GM19452 (cell line): Measurements from ENCODE around the gene SSBP1.
"Not testable (repeated sequence)": the region's sequence is repeated elsewhere in the genome, so short reads cannot be mapped to it uniquely, and the experiment has no call there.

Experiments used
- ATAC-seq: cut with Tn5 transposase; IDR thresholded peaks from one replicate; pipeline ENCODE4 v1.9.1; 2021; ENCODE audit not compliant: unreplicated experiment

The SSBP1 gene, protein sequence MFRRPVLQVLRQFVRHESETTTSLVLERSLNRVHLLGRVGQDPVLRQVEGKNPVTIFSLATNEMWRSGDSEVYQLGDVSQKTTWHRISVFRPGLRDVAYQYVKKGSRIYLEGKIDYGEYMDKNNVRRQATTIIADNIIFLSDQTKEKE

DNA sequence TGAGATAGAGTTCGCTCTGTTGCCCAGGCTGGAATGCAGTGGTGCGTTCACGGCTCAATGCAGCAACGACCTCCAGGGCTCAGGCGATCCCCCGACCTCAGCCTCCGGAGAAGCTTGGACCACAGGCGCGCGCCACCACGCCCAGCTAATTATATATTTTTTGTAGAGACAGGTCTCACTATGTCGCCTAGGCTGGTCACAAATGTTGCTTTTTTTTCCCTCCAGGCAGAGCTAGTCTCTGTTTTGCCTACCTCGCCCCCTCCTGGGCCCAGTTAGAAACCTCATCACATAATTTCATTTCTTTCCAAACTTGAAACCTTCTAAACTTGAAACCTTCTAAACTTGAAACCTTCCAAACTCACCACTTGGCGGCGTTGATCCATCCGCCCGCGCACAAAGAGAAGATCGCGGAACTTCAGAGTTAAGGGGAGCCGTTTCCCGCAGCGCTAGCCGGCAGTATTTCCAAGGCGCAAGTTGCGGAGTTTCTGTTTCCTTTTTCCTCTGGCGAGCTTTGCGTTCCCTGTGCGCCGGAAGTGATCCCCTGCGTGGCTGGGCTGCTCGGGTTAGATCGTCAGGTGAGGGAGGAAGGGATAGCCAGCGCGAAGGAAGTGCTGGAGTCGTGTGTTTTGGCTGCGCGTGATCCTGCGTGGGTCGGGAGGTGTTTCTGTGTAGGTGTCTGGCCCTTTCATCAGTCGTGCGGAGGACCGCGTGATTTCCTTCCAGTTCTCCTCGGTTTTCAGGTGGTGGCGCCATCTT lies at the start of gene SSBP1:
Gene SSBP1, plus strand, starts transcription at position 523 of the 756 bp plus-strand sequence. CDS start 809 bp downstream, outside the sequence.
- peak; percentile 93 for ATAC-seq

DNA sequence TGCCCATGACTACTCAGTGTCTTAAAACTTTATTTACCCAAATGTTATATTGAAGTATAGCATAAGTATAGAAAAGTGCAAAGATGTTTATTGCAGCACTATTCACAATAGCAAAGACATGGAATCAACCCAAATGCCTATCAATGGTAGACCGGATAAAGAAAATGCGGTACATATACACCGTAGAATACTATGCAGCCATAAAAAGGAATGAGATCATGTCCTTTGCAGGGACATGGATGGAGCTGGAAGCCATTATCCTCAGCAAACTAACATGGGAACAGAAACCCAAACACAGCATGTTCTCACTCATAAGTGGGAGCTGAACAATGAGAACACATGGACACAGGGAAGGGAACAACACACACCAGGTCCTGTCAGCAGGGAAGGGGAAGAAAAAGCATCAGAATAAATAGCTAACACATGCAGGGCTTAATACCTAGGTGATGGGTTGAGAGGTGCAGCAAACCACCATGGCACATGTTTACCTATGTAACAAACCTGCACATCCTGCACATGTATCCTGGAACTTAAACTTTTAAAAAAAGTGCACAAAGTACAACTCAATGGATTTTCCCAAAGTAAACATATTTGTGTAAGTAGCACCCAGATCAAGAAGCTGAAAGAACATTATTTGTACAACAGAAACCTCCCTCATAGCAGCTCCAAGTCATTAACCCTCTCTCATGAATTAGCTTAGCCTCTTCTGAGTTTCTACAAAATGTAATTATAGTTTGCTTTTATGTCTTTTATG lies 48.9 kb upstream of the SSBP1 start:
- not testable (repeated sequence) for ATAC-seq

DNA sequence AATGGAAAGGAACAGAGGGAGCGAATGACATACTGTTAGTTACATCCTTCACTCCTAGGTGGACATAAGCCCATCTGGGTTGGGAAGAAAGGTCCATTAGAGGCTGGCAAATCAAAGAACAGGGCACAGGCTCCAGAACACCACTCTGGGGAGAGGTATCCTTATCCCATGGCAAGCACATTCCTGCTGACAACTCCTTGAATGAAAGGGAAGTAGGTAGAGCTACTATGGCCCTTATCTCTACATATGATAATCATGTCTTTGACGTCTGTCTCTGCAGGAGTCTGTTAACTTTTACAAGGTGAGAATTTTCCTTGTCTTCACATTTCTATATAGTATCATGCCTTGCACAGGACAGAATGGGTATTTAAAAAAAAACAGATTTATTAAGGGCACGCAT lies 46.6 kb upstream of the SSBP1 start:
- no peak for ATAC-seq

DNA sequence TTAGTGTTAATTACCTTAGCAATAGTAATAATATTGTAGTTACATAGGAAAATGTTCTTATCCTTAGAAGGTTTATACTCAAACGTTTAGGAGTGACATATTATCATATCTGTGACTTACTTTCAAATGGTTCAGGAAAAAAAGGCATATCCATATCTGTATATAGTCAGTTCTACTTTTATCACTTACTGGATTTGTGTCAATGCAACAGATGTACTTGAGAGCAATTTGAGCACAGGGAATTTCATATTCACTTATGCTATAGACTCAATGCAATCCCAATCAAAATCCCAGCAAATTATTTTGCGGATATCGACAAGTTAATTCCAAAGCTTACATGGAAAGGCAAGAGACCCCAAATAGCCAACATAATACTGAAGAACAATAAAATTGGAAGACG lies 46.2 kb upstream of the SSBP1 start:
- ATAC-seq = no peak

DNA sequence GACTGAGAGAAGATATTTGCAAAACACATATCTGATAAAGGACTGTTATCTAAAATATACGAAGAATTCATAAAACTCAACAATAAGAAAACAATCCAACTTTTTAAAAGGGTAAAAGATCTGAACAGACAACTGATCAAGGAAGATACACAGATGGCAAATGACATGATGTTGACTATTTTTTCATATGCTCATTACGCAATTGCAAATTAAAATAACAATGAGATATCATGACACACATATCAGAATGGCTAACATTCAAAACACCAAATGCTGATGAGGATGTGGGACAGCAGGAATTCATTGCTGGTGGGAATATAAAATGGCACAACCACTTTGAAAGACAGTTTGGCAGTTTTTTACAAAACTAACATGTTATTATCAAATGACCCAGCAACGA lies 45.1 kb upstream of the SSBP1 start:
- no peak for ATAC-seq

DNA sequence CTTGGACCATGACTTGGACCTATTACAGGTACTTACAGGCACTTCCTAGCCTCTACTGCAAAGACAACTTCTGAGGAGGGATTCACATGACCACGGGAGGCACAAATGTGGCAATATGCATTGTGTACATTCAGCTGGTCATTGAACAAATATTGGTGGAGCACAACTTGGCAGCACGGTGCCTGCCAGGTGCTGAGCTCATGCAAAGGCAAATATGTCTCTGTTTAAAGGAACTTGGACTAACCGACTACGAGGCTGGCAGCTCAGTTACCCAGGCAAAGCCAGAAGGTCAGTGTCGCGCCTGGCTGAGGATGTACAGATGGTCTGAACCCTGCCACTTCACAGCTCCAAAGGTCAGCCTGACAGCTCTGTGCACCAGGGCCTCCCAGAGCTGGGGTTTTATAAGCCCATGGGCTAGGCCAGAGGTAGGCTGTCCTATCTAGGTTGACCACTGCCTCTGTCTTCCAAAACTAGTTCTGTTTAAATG lies 42.3 kb upstream of the SSBP1 start:
- no peak for ATAC-seq

DNA sequence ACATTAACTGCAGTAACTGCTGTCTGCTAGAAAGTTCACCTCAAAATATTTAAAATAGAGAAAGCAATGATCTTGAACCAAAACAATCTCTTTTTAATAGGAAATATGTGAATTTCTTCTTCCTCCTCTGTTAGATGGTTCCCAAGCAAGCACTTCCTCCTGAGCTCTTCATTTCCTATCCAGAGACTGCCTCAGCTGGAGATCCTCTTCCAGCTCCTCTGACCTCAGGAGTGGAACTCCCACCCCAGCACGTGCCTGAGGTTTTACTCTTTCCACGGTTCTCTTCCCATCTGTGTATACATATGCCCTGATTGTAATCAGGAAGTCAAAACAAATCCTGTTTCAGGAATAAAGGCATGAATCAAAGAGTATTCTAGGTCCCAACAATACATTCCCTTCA lies 41.8 kb upstream of the SSBP1 start:
- ATAC-seq = no peak

DNA sequence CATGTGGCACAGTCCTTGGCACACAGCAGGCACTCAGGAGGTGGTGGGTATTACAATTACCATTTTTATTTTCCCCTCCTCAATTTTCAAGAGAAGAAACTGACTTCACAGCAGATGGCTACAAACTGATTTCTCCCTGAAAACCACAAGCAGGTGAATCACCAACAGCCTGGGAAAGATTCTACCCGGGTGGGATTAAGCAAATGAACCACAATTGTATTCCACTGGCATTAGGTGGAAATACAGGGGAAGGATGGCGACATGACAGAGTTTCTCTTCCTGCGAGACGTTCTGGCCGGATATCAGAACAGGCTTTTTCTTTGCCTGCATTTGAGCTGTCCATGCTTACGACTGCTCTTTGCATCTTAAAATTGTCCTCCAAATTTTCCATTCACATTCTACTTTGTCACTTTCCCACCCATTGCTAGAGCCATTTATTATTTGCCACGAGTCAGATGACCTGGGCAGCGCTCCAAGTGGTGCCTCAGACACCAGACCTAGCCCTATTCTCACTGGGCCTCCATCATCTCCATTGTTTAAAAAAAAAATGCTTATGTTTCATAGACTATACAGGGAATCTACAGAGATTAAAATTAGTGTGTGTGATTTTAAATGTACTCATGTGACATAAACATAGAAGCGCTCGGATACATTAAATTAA lies 40.8 kb upstream of the SSBP1 start:
- ATAC-seq = no peak

DNA sequence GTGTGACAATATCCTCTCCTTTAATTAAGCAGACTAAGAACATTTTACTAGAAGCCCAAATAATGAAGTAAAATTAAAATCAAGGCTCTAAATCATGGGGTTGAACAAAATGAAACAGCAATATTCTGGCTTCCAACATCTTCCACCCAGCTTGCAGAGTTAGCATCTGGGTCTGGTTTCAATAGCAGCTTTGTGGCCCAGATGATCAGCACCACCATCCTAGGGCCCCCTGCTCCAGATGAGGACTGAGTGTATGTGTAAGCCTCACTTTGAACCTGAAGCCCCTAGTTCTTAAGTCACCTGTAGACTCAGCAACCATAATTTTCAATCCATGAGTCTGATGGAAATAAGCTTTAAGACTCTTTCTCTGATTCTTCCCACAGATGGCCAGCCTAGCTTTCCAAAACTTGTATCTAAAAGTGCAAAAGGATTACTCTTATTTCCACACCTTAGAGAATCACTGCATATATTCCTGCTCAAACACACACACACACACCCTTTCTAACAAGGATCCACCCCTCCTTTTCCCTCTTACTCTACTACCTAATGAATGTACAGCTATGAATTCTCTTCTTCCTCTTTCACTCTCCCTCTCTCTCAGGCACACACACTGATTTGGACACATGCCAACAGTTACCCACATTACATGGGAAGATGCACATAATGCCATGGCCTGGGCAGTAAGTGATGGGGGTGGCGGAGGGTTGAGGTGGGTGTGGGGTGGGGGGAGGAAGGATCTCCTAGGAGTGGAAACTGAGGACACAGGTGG lies 39.7 kb upstream of the SSBP1 start:
- ATAC-seq = no peak

DNA sequence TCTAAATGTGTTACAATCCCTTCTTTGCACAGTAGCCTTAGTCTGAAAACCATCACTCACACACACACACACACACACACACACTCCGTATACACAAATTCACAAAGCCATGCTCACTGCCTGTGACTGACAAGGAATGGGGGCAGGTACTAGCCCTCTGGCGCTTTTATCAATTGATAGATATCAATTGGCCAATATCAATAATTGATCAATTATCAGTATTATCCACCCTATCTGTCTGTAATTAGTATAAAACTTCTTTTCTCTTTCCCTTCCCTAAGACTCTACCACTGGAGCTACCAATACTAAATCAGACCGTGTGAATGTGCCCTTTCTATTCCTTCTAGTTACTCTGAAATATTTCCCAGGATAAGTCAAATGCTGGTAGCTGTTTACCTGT lies 38.3 kb upstream of the SSBP1 start:
- ATAC-seq = no peak

DNA sequence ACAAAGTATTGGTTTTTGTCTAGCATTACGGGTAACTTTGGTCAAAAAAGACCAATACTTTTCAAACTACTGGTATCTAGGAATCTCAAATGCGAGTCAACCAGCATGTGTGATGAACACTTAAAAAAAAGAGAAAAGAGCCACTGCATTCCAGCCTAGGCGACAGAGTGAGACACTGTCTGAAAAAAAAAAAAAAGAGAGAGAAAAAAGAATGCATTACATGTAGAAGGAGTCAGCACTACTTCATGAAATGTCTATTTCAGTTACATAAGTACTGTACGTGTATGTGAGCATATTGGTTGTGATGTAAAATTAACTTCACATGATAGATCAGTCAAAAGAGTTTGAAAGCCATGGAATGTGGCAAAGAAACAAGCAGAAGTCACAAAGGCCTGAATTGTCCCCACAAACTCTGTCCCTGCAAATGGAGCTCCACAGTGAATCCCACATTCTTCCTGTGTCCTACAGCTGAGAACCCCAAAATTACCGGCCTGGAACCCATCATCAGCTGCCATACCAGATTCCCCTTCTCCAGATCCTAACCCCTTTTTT lies 37.8 kb upstream of the SSBP1 start:
- no peak for ATAC-seq

DNA sequence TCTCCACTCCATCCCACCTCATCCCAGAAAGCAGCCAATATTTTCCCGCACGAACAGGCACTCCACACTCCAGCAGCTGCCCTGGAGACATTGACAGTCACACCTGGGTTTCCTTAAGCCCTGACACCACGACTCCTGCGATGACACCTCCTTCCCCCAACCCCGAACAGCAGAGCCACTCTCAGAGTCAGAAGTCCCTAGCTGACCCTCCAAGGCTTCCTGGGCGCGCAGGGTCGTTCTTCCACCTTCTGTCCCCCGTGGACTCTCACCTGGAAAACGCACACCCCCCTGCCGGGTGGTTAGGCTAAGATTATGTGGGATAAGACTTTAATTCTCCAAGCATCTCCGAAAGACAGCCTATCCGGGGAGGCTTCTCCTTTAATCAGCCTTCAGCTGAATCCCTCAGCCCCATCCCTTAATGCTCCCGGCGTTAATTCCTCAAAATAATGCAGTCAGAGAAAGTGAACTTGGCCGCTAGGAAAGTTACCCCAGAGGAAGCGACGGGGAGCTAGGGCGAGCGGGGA lies 37.2 kb upstream of the SSBP1 start:
- ATAC-seq = no peak

DNA sequence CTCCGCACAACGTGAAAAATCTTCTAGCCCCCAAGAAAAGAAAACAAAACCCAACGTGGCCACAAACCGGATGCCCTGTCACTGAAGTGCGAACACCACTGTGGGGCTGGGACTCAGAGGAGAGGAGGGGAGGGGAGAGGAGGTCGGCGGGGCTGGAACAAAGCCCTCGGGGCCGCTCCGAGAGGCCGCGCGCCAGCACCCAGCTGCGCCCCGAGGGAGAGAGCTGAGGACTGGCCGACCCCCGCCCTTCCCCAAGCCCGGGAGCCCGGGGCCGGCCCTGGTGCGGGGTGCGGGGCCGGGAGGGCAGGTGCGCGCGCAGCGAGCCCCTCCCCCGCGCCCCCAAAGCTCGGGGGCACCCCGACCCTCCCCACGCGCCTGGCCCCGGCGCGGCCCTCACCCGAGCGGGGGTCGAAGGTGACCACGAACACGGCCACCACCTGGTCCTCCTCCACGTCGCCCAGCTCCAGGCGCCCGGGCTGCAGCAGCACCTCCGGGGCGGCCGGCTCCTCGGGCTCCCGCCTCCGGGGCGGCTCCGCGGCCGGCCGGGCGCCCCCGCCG lies 36.6 kb upstream of the SSBP1 start:
- ATAC-seq = peak; percentile 76

DNA sequence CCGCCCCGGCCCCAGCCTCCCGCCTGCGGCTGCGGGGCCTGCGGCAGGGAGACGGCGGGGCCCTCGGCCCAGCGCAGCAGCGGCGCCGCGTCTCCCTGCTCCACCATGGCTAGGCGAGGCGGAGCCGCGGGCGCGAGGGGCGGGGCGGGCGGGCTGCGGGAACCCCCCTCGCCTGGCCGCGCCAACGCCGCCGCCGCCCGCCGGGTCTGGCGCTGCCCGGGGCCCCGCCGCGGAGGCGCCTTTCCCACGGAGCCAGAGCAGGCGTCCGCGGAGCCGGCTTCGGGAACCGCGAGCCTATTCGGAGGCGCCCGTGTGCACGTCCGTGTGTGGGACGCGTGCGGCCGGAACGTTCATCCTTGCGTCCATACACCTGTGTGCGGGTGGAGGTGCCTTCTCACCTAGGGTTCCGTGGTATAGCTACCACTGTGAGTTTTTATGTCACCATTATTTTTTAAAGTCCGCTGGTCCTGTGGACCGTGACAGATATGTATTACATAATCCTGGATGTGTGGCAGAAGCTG lies 36.1 kb upstream of the SSBP1 start, which contains the start of gene DENND11:
Gene DENND11, minus strand, starts transcription at position 120 of the 521 bp plus-strand sequence. Its CDS starts 13 bp downstream, at position 107.
- ATAC-seq = peak; percentile 80

DNA sequence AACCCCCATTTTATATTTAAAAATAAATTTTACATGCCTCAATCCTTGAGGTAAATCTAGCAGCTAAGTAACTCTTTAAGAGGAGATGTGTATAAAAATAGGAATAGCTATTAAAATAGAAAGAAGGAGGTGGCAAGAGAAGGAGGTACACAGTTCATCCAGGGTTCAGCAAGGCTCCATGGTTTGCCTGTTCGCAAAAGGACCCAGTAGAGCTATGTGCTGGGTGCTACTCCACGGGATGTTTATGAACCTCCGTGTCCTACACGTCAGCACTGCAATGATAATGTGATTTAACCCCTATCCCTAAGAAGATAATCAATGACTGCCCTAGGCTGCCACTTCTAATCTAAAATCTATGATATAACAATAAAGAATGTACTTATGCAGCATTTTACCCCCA lies 35.3 kb upstream of the SSBP1 start:
- no peak for ATAC-seq

DNA sequence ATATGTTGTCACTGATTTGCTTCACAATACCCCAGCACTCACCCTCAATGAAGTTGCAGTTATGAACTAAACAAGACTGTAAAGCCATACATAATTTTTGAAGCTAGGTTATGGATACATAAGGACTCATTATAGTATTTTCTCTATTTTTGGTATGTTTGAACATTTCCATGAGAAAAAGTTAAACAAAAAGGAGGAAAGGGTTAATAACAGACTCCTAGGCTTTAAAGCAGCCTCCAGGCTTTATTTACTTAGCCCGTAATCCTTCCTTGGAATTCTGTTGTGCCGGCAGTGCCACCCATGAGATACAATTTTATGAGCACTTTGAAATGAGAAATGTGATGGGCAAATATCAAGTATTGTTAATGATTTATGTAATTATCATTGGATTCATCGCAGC lies 34.0 kb upstream of the SSBP1 start:
- ATAC-seq = no peak

DNA sequence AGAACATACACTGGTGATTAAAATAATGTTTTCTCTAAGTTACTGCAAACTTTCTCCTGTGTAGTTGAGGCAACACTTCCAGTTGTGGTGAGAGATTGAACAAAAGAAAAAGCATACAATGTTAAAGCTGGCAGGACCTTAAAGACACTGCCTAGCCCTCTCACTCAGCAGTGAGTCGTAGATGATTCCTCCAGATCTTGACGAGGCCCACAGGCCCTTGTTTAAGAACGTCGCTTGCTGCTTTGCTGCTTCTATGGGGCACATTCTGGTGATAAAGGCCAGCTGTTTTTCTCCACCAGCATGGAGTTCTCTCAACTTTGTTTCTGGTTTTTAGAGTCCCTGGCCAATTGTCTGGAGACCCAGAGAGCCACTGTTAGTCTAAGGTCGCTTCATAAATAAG lies 33.4 kb upstream of the SSBP1 start:
- ATAC-seq = no peak

DNA sequence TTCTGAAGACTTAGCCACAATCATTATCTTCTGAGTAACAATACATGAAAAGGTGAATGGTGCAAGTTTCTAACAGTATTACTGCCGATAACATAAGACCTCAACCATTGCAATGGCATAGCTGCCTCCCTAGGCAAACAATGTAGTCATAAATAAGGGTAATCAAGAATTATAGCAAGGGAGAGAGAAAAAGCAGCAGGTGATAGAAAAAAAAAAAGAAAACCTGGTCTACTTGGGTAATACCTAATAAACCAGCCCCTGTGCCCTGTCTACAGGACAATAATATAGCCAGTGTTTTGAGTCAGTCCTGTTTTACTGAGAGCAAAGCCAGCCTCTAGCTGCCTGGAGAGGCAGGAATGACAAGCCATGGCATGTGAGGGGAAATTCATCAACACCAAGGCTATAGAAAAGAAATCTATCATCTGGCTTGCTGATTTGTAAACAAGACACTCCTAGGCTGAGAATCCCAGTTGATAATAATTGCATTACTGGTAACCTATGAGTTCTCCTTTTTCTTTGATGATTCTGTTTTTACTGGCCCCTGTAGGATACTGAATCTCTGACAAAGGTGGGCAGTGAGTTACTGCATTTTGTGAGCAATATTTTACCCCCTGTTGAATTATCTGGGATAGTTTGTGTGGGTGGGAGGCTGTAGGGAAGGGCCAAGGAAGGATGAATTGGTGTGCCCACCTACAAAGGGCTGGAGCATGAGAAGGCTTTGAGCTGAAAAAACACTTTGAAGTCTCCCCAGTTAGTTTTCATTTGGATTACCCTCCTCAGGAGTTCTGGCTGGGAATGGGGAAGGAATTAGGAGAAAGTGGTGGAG lies 31.7 kb upstream of the SSBP1 start:
- no peak for ATAC-seq

DNA sequence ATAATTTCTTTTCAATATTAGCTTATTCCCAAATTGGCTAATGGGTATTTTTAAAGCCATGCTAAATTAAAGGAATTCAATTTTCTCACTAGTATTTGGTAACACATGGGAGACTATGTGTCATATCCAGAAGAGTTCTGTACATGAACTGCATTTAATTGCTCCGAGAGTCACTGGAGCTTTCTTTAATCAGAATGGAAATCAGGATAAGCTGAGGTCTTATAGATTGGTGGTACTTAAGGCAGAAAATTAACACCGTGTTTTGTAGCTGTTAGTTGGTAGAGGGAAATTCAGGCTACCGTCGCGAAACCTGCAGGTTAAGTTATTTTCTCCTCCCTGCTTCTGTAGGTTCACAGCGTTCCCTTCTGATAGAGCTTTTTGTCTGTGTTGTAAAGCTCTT lies 29.8 kb upstream of the SSBP1 start, which contains the start of gene WEE2:
Gene WEE2, plus strand, starts transcription at position 3 of the 400 bp plus-strand sequence. CDS start 406 bp downstream, outside the sequence.
- ATAC-seq = no peak
